HG02678 (cell line): ENCODE measurements around the gene GOLT1B.
"Not testable (repeated sequence)": the region's sequence is repeated elsewhere in the genome, so short reads cannot be mapped to it uniquely, and the experiment has no call there.

Source experiments
- ATAC-seq: cut with Tn5 transposase; IDR thresholded peaks from one replicate; pipeline ENCODE4 v1.9.1; 2021; ENCODE audit warnings: mild to moderate bottlenecking, moderate library complexity; ENCODE audit not compliant: unreplicated experiment

Gene GOLT1B, protein sequence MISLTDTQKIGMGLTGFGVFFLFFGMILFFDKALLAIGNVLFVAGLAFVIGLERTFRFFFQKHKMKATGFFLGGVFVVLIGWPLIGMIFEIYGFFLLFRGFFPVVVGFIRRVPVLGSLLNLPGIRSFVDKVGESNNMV

DNA sequence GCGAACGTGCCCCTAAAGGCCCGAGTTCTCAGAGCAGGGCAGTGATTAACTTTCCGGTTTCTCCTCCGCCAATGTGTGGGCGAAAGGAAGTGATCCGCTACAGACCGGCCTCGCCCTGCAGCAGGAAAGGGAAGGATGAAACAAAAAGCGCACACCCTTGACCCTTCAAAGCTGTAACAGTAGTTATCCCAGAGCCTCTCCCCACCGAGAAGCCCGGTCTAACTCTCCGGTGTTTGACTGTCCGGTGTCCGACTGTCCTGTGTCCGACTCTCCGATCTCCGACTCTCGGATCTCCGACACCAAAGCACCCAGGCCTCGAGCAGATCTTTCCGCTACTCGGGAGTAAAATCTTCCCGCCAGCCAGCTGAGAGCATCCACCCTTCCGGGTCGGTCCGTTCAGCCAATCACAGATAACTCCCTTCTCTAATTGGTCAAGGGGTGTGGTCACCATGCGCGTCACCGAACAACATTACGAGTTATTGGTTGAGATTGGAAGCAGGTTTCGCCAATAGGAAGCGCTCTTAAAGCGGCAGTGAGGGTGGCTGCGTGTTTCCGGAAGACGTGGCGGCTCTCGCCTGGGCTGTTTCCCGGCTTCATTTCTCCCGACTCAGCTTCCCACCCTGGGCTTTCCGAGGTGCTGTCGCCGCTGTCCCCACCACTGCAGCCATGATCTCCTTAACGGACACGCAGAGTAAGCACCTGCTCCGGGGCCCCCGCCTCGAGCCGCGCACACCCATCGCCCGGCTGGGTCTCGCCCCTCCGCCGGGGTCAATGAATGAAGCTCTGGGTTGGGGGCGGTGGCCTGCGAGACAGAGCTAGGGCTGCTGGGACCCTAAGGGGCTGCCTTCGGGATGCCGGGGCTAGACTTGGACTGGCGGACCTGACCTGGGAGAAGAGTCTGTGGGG, at the start of gene GOLT1B, which contains the start of gene RECQL:
GOLT1B (plus strand) TSS at position 532 of the 906 bp plus-strand sequence; CDS start at position 667, 135 bp downstream.
RECQL (minus strand) TSS at position 378 of the 906 bp plus-strand sequence. CDS start 2,065 bp downstream, outside the sequence.
- ATAC-seq = peak; percentile 99

DNA sequence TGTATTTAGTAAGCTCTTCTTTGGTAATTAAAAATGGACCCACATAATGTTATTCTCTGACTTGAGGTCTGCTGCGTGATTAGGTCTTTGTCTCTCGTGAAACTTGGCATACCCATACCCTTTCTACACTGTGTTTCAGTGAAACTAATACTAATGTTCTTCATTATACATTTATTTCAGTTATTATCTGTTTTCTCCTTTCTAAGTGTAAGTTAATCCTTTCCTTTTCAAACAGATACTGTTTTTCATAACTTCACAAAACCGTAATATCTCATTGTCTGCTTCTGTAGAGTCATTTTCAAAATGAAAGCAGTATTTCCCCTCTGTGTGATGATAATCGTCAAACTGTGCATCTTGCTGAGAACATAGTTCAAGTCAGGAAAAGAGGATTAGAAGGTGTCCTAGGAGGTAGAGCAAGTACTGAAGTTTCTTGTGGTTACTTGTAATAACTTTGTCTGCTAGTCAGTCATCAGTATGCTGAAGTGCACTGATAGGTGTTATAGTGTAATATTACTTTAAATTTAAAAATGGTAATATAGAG, 48.2 kb upstream of the GOLT1B start:
- ATAC-seq = no peak

DNA sequence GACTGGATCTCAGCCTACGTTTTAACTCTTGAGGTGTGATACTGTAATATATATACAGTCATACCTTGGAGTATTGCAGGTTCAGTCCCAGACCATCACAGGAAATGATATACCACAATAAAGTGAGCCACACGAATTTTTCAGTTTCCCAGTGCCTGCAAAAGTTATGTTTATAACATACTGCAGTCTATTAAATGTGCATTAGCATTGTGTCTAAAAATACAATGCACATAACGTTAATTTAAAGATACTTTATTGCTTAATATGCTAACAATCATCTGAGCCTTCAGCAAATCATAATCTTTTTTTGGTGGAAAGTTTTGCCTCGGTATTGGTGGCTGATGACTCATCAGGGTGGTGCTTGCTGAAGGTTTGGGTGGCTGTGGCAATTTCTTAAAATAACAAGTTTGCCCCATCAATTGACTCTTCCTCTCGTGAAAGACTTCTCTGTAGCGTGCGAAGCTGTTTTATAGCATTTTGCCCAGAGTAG, 45.3 kb upstream of the GOLT1B start:
- no peak for ATAC-seq

DNA sequence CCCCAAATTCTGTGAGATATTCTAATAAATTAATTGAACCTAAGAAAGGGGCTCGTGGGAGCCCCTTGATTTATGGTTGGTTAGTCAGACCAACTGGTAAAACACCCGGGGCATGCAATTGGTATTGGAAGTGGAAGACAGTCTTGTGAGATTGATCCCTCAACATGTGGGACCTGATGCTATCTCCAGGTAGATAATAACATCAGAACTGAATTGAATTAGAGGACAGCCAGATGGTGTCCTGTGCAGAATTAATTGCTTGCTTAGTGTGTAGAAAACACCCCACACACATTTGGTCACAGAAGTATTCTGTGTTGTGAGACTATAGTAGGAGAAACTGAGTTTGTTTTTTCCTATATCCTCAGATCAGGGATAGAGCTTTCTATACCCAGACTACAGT, 42.1 kb upstream of the GOLT1B start:
- ATAC-seq = no peak

DNA sequence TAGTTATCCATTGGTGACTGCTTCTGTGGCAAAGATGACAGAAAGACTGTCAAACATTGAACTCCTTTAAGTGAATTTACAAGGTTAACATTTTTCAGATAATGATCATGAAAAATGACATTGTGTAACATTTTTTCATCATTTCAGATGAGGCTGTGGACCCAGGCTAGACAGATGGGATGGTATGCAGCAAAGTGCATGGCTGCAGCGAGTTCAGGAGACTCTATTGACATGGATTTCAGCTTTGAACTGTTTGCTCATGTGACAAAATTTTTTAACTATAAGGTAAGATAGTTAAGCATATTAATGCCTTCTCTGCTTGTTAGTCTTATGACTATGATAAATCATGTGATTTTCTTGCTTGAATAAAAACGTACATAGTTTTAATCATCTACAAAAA, 34.3 kb upstream of the GOLT1B start:
- not testable (repeated sequence) for ATAC-seq

DNA sequence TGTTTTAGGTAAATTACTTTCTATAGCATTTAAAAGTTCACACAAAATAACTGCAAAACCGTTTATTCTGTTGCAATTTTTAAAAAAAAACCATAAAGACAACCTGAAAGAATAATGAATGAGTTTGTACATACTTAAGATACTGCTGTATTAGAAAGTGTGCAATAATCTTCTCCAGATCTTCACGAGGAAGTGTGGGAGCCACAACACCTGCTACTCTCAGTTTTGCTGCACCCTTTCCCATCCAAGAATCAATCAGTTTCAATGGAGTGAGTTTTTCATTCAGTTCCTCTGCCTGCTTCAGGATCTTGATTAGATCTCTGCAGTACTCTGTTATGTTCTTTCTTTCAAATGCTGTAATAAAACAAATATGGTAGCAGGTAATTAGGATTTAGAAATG, 30.3 kb upstream of the GOLT1B start:
- ATAC-seq = no peak

DNA sequence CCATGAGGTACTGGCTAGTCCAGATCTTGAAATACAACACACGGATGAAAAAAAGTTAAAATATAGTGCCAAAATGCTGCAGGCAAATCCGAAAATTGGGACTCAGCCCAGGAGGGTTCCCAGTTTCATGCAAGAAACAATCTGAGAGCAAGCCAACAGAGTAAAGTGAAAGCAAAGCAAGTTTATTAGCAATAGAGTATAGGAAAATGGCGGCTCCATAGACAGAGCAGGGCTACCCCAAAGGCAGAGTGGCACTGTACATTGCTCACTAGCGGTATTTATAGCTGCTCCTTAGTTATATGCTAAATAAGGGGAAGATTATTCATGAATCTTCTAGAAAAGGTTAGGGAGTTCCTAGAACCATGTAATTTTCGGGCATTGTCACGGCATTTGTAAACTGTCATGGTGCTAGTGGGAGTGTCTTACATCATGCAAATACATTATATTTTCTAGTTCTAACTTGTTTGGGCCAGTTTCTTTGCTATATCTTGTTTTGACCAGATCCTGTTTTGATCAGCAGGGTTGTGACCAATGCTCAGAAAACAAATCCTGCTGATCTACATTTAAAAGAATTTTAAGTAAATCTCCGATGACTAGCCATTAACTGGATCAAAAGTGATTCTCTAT, 29.3 kb upstream of the GOLT1B start:
- no peak for ATAC-seq

DNA sequence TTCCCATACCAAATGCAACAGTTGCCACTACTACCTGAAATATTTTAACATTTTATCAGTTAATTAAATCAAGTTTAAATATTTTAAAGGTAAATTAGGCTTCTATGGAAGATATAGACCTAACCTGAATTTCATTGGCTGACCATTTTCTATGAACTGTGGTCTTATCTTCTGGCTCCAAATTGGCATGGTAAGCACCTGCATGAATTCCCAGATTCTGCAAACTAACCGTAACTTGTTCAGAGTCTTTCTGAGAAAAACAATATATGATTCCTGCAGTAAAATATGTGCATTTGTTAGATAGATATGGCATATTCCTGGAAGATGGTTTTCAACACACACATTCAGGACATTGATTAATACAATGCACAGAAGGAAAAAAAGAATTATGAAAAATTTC, 26.0 kb upstream of the GOLT1B start:
- no peak for ATAC-seq

DNA sequence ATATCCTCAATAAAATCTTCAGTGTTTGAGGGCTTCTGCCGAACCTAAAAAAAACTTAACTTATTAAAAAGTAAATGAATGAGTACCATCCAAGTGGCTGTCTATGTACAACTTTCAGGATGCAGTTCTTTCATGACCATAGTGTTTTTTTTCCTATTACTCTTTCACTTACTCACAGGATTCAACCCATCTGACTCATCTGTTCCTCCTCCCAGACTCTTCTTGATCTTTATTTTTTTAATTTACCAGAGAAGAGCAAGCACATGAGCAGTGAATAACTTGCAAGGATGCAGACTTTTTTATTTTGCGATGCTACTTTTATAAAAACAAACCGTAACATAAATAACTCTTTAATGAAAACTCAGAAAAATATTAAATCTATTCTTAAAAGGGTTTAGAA, 24.6 kb upstream of the GOLT1B start:
- ATAC-seq = no peak

DNA sequence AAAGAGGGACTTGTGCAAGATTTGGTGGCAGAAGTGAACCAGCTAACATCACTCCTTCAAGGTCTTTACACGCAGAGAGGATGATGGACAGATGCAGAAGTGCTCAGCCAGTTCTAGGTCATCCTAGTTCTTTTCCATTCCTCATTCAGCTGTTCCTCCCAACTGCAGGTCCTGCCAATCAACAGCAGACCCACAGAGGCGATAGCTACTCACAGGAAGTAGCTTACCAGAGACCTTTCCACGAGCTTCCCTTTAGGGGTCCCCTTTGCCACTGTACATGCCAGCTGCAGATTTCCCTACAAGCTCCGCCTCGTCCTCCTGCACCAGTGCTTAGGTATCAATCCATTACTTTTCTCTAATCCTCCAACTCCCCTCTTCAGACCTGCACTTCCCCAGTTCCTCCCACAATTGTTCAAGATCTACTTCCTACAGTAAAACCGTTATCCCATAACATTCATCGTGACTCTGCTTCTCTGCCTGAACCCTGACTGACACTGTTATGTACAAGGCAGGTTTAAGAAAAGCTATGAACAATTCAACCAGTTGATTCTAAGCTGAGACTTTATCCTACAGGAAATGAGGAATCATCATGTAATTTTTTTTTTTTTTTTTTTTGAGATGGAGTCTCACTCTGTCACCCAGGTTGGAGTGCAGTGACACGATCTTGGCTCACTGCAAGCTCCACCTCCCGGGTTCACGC, 22.7 kb upstream of the GOLT1B start:
- ATAC-seq = no peak

DNA sequence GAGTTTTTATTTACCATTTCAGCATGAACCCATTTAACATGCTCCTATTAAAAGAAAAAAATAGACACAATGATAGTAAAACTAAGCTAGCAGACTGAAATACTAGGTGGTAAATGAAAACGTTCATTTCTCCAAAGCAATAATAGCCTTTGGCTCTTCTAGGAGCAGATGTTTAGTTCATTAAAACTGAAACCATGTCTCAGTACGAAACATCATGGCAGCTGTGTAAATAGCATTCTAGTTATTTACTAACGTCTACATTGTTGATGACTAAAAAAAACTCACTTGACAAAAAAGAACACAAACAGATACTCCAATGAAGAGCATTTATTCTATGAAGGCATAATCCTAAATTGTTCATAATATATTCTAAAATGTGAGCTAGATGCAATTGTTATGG, 18.1 kb upstream of the GOLT1B start:
- ATAC-seq = no peak

DNA sequence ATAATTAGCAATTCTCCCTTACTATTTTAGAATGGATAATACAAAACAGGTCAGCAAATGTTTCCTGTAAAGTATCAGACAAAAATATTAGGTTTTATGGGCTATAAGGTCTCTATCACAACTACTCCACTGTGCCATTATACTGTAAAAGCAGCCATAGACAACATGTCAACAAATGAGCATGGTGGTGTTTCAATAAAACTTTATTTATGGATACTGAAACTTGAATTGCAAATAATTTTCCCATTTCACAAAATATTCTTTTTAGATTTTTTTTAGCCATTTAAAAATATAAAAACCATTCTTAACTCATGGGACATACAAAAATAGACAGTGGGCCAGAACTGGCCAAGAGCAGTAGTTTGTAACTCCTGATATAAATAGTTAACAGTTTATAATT, 15.6 kb upstream of the GOLT1B start:
- no peak for ATAC-seq

DNA sequence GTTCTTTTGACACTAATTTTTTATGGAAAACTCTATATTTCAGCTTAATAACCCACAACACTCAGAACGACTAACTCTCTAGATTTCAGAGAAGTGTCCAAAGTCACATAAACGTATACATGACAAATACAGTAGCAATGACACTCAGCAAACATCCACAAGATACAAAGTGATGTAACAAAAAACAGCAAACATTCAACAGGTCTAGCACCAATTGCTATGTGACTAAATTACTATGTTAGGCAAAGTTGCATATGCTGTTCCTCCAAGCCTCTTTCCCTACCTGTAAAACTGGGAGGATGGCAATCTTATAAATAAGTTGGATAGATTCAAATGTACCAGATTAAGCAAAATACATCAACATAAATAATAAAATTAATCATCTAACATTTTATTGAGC, 1.8 kb upstream of the GOLT1B start:
- ATAC-seq = no peak

DNA sequence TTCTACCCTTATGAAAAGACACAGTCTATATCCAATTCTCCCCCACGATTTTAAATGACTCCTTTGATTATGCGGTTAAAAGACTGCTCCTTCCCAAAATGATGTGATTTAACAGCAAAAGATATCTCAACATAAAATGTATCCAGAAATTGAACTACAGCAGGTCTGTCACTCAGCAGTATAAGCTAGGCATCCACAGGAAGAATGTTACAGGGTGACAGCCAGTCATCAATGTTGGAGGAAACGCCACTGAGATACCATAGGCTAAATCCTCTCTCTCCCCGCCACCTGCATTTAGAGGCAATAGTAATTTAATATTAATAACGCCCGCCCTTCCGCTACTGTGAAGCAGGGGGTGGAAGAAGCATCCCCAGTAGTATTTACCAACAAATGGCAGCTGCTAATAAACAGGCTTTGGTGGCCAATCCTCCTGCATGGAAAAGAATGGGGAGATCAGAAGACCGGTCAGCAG, 767 bp upstream of the GOLT1B start:
- ATAC-seq = no peak

DNA sequence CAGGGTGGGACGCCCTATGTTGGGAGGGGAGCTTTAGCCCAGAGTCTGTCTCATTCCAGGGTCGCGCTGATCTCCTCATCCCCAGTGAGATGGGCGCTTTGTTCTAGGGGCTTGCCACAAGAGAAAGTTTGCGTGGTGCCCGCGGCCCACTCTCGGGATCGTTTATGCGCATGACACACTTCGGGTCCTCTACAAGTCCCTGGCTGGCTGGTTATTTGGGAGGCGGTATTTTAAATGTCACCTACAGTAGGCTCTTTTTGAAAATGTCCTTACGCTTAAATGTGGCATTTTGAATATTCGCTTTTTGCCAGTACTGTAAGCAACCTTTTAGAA, 541 bp downstream of the GOLT1B start:
- no peak for ATAC-seq

DNA sequence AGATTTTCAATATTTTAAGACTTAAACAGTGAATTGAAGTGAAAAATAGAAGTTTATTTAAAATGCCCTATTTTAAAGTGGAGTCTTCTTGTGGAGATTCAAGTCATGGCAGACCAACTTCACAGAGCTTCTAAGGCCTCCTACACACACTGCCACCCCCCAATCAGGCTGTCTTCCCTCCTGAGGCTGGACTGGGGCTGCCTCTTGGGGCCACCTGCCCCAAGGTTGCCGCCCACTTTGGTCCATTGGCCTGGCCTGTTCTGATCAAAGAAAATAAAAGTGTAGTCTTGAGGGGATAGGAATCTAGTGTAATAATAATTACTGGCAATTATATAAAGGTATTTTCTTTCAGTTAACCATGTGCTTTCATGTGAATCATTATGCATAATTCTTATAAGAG, 1.3 kb downstream of the GOLT1B start:
- ATAC-seq = no peak

DNA sequence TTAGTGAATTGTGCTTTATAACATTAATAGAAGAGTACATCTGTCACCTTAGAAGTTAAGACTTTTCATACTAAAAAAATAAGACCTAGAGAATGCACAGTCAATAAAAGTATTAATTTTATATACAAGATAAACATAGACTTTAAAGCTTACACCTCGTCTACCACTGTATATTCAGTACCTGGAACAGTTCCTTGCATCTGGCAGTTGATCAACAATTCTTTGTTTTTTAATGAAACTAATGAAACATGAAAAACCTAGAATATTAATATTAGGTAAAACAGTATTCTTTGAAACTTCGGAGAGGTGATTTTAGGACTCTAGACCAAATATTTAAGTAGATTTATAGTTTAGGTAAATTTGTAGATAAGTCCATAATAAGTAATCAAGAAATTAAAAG, 4.3 kb downstream of the GOLT1B start:
- ATAC-seq = no peak

DNA sequence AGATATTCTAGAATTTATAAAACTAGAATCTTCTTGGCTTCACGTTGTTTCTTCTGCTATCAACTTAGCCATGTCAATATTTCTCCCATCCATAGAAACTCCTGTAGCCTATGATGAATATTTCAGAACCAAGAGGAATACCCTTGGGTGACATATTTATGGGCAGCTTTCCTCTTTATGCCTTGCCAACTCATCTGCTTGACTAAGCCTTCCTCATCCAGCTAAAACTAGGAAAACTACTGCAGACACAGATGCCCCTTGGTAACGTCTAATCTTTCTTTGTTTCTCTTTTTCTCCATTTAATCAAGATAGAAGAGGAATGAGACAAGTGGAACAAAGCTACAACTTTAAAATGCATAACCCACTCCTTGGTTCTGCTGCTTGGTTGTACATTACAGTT, 6.3 kb downstream of the GOLT1B start:
- no peak for ATAC-seq

DNA sequence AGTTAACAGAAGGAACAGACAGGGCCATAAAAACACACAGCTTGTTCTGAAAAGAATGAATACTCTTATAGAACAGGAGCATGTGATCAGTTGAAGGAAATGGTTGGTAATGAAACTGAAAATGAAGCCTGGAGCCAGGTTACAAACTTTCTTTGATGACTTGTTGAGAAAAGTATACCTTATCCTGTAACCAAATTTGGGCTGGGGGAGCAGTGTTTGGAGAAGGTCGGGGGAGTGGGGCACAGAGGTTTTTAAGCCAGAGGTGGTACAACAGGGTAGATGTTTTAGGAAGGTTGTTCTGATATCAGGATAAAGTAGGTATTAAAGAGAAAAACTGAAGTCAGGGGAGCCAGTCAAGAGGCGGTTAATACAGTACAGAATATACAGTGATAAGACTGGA, 8.2 kb downstream of the GOLT1B start:
- ATAC-seq = peak; percentile 96

DNA sequence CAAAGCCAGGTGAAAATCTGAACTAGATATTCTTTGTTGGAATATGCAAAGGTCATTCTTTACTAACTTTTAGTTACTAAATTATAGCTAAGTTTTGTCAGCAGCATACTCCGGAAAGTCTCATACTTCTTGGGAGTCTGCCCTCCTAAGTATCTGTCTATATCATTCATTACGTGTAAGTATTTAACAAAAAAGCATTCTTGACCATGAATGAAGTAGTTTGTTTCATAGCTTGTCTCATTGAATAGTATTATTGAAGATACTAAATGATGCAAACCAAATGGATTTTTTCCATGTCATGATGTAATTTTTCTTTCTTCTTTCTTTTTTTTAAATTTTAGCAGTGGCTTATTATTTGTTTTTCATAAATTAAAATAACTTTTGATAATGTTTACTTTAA, 14.7 kb downstream of the GOLT1B start:
- ATAC-seq = no peak

DNA sequence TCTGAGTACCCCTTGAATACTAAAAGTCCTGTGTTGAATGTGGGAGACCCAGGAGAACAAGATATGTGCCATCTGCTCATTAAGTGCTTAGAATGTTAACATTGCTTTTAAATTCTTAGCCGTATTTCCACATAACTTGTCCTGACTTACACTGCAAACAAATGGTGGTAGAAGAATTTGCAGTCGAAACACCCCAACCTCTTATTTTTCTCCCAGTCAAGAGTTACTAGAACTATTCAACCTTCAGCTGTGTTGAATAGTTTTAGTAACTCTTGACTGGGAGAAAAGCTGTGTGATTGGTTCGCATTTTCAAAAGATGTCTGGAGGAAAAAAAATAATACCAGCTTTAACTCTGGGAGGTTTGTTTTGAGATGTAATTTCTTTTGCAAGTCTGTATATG, 16.9 kb downstream of the GOLT1B start:
- ATAC-seq = no peak
